ENCODE results near the gene BLNK.

The BLNK gene

GRCh38 chr10:96298362-96298761, 27.0 kb upstream of the BLNK start:
- no peak overlapping the region for H3K4me3 Mint-ChIP-seq
- H3K27me3 Mint-ChIP-seq = no peaks in the 10 kb centered on the region
- peaks cover 31 to 65% of the 10 kb centered on the region in 2 donors for H3K4me1 Mint-ChIP-seq
- H3K27ac Mint-ChIP-seq = no peak overlapping the region
- no peaks in the 10 kb centered on the region for H3K36me3 Mint-ChIP-seq
- DNase-seq (no peak), ATAC-seq (replicated peaks) (no peak)
- H3K9me3 Mint-ChIP-seq = no peaks in the 10 kb centered on the region

GRCh38 chr10:96297486-96297885, 26.1 kb upstream of the BLNK start:
- H3K36me3 Mint-ChIP-seq = no peaks in the 10 kb centered on the region
- H3K27me3 Mint-ChIP-seq = no peaks in the 10 kb centered on the region
- no peak overlapping the region for H3K27ac Mint-ChIP-seq
- no peak for DNase-seq
- no peak overlapping the region for H3K4me3 Mint-ChIP-seq
- ATAC-seq (replicated peaks) = no peak
- H3K4me1 Mint-ChIP-seq = peaks cover 34 to 66% of the 10 kb centered on the region in 2 donors
- no peaks in the 10 kb centered on the region for H3K9me3 Mint-ChIP-seq

GRCh38 chr10:96295475-96295874, 24.1 kb upstream of the BLNK start:
- Mint-ChIP-seq H3K9me3 (no peaks in the 10 kb centered on the region), H3K4me1 (peaks cover 43 to 67% of the 10 kb centered on the region in 2 donors), H3K4me3 (no peak overlapping the region), H3K36me3 (no peaks in the 10 kb centered on the region), H3K27me3 (no peaks in the 10 kb centered on the region), H3K27ac (no peak overlapping the region)
- DNase-seq (no peak), ATAC-seq (replicated peaks) (no peak)

- ATAC-seq (replicated peaks) (peak; percentile 67 to 74), DNase-seq (no peak)
- Mint-ChIP-seq H3K36me3 (no peaks in the 10 kb centered on the region), H3K27me3 (no peaks in the 10 kb centered on the region), H3K4me3 (no peak overlapping the region), H3K4me1 (peaks cover 37 to 60% of the 10 kb centered on the region in 2 donors), H3K9me3 (no peaks in the 10 kb centered on the region), H3K27ac (peak overlapping the region; percentile 20)
These were observed 21.9 kb upstream of the BLNK start for GRCh38 chr10:96292971-96293920.

- Mint-ChIP-seq H3K4me3 (peak overlapping the region; percentile 64 to 81), H3K27me3 (no peaks in the 10 kb centered on the region), H3K4me1 (peaks cover 36 to 65% of the 10 kb centered on the region in 2 donors), H3K27ac (peak overlapping the region; percentile 96), H3K9me3 (no peaks in the 10 kb centered on the region), H3K36me3 (no peaks in the 10 kb centered on the region)
- no peak for DNase-seq
- ATAC-seq (replicated peaks) = peak; percentile 43 to 52
These were observed 19.2 kb upstream of the BLNK start for GRCh38 chr10:96290368-96291133.

- H3K9me3 Mint-ChIP-seq = no peaks in the 10 kb centered on the region
- ATAC-seq (replicated peaks) = no peak
- peak overlapping the region; percentile 73 for H3K27ac Mint-ChIP-seq
- H3K4me3 Mint-ChIP-seq = peak overlapping the region; percentile 44 to 53
- peaks cover 38 to 68% of the 10 kb centered on the region in 2 donors for H3K4me1 Mint-ChIP-seq
- no peaks in the 10 kb centered on the region for H3K27me3 Mint-ChIP-seq
- no peak for DNase-seq
- H3K36me3 Mint-ChIP-seq = no peaks in the 10 kb centered on the region
These were observed 18.0 kb upstream of the BLNK start for GRCh38 chr10:96289218-96289910.

GRCh38 chr10:96288151-96288621, 16.8 kb upstream of the BLNK start:
- DNase-seq = no peak
- Mint-ChIP-seq H3K27ac (peak overlapping the region; percentile 94), H3K36me3 (no peaks in the 10 kb centered on the region), H3K27me3 (no peaks in the 10 kb centered on the region), H3K4me3 (peak overlapping the region; percentile 84 to 85), H3K9me3 (no peaks in the 10 kb centered on the region), H3K4me1 (peaks cover 37 to 66% of the 10 kb centered on the region in 2 donors)
- peak; percentile 89 for ATAC-seq (replicated peaks)

- H3K4me1 Mint-ChIP-seq = peaks cover 38 to 65% of the 10 kb centered on the region in 2 donors
- DNase-seq (peak; percentile 31), ATAC-seq (replicated peaks) (peak; percentile 82 to 86)
- peaks cover 0 to 1% of the 10 kb centered on the region in 2 donors for H3K9me3 Mint-ChIP-seq
- no peaks in the 10 kb centered on the region for H3K27me3 Mint-ChIP-seq
- H3K36me3 Mint-ChIP-seq = no peaks in the 10 kb centered on the region
- H3K4me3 Mint-ChIP-seq = peak overlapping the region; percentile 84 to 85
- H3K27ac Mint-ChIP-seq = peak overlapping the region; percentile 94
These were observed 16.2 kb upstream of the BLNK start for GRCh38 chr10:96287392-96288105.

GRCh38 chr10:96285331-96285752, 14.0 kb upstream of the BLNK start:
- DNase-seq (no peak), ATAC-seq (replicated peaks) (no peak)
- H3K27ac Mint-ChIP-seq = peak overlapping the region; percentile 87
- H3K4me1 Mint-ChIP-seq = peaks cover 24 to 50% of the 10 kb centered on the region in 2 donors
- no peaks in the 10 kb centered on the region for H3K36me3 Mint-ChIP-seq
- H3K27me3 Mint-ChIP-seq = no peaks in the 10 kb centered on the region
- H3K9me3 Mint-ChIP-seq = peaks cover 0 to 1% of the 10 kb centered on the region in 2 donors
- H3K4me3 Mint-ChIP-seq = no peak overlapping the region

- Mint-ChIP-seq H3K27me3 (no peaks in the 10 kb centered on the region), H3K36me3 (peaks cover 0 to 2% of the 10 kb centered on the region in 2 donors), H3K4me3 (no peak overlapping the region), H3K27ac (no peak overlapping the region), H3K9me3 (peaks cover 0 to 1% of the 10 kb centered on the region in 2 donors), H3K4me1 (peaks cover 23 to 48% of the 10 kb centered on the region in 2 donors)
- no peak for DNase-seq
- no peak for ATAC-seq (replicated peaks)
These were observed 12.4 kb upstream of the BLNK start for GRCh38 chr10:96283756-96284155.

GRCh38 chr10:96283351-96283750, 12.0 kb upstream of the BLNK start:
- Mint-ChIP-seq H3K9me3 (peaks cover 0 to 1% of the 10 kb centered on the region in 2 donors), H3K36me3 (peaks cover 0 to 2% of the 10 kb centered on the region in 2 donors), H3K4me1 (peaks cover 23 to 48% of the 10 kb centered on the region in 2 donors), H3K27ac (no peak overlapping the region), H3K4me3 (no peak overlapping the region), H3K27me3 (no peaks in the 10 kb centered on the region)
- DNase-seq (no peak), ATAC-seq (replicated peaks) (no peak)

- H3K4me3 Mint-ChIP-seq = no peak overlapping the region
- H3K27ac Mint-ChIP-seq = peak overlapping the region; percentile 39
- DNase-seq (no peak), ATAC-seq (replicated peaks) (no peak)
- H3K4me1 Mint-ChIP-seq = peaks cover 29 to 54% of the 10 kb centered on the region in 2 donors
- no peaks in the 10 kb centered on the region for H3K27me3 Mint-ChIP-seq
- peaks cover 2 to 4% of the 10 kb centered on the region in 2 donors for H3K36me3 Mint-ChIP-seq
- H3K9me3 Mint-ChIP-seq = peaks cover 4 to 7% of the 10 kb centered on the region in 2 donors
These were observed 10.2 kb upstream of the BLNK start for GRCh38 chr10:96281444-96282029.

GRCh38 chr10:96280859-96281258, 9.5 kb upstream of the BLNK start:
- Mint-ChIP-seq H3K4me1 (peaks cover 34 to 57% of the 10 kb centered on the region in 2 donors), H3K27ac (no peak overlapping the region), H3K9me3 (peaks cover 4 to 7% of the 10 kb centered on the region in 2 donors), H3K36me3 (peaks cover 2 to 4% of the 10 kb centered on the region in 2 donors), H3K27me3 (no peaks in the 10 kb centered on the region), H3K4me3 (no peak overlapping the region)
- ATAC-seq (replicated peaks) (no peak), DNase-seq (no peak)

All from stimulated activated naive B cell treated with anti-CD40 and anti-IgM and Interleukin-4, amounts not matched to agents 10 μg/mL and 1 μg/mL and 100 μg/mL, for 72 hours (primary cell).